Body of pancreas (tissue), 4 donors: ENCODE results near the gene HOXB5. TPM values are rescaled to one million over a fixed set of nuclear protein-coding genes. Genes with fewer than 3 reads are reported as not detected.
A peak's percentile ranks its signal among the peaks of the same experiment; 100 is the strongest.

ENCODE experiments used
- ATAC-seq: fragments of 150-250 bp; one replicate; pipeline ENCODE4 v1.9.1; 2016
- DNase-seq, 4 donors: peaks; one replicate each; pipeline ENCODE4 v3.0.0-alpha.2; 2019
- H3K27ac ChIP-seq, 4 donors: fragments of 200-600 bp; sonication (generic); 1 replicate in 3 of 4; 2 replicates in 1 of 4; pipeline versions ENCODE4 v1.5.1 to v1.6.1; 2016 to 2019; ENCODE audit warnings: mild to moderate bottlenecking in 1 of 4, mixed read lengths in 1 of 4, moderate library complexity in 1 of 4
- H3K27me3 ChIP-seq, 2 donors: fragments of 200-600 bp; sonication (generic); one replicate each; pipeline ENCODE4 v1.6.0; 2016; ENCODE audit warnings: mild to moderate bottlenecking in 1 of 2
- H3K36me3 ChIP-seq, 2 donors: fragments of 200-600 bp; sonication (generic); replicated peaks in 1 of 2; 2 replicates each; pipeline ENCODE4 v1.5.1; 2016; ENCODE audit warnings: low read depth in 2 of 2; ENCODE audit not compliant: insufficient read depth in 1 of 2
- H3K4me1 ChIP-seq: fragments of 200-600 bp; sonication (generic); one replicate; pipeline ENCODE4 v1.6.0; 2016
- H3K4me3 ChIP-seq, 2 donors: fragments of 200-600 bp; sonication (generic); 1 replicate in 1 of 2; 2 replicates in 1 of 2; pipeline ENCODE4 v1.5.1; 2016 to 2019
- H3K9me3 ChIP-seq, 3 donors: fragments of 200-600 bp; sonication (generic); 1 replicate in 2 of 3; 2 replicates in 1 of 3; pipeline ENCODE4 v1.5.1; 2016
- CTCF ChIP-seq, 7 experiments: fragments of 450-650 bp in 4 of 7; fragments of 200-600 bp in 3 of 7; sonication (generic) in 3 of 7; IDR thresholded peaks; one replicate each; pipeline ENCODE4 v1.5.1; 2016 to 2019; ENCODE audit warnings: antibody characterized with exemption in 7 of 7
- POLR2A ChIP-seq, 3 donors: fragments of 450-650 bp; IDR thresholded peaks; one replicate each; pipeline ENCODE4 v1.6.1; 2016; ENCODE audit warnings: antibody characterized with exemption in 3 of 3, mild to moderate bottlenecking in 2 of 3
- WGBS, 2 donors: methylation state at CpG; one replicate each; pipeline ENCODE4 v1.1.5; 2017; 5-methylcytosine and 5-hydroxymethylcytosine counted together
- intact Hi-C: fragments of 100-400 bp; cut with DNase I; formaldehyde crosslinking; loops from one replicate; pipeline ENCODE4 v1.15.1; 2023
- total RNA-seq, 2 donors: library from RNA; depleted of rRNA; stranded (reverse); fragments of >200 nt; gene quantifications; one replicate each; pipeline ENCODE4 v1.1.0, GENCODE V29; 2016

The HOXB5 gene
- total RNA-seq, 2 donors from 2014 or later, result 0.99 TPM; not detected in 1

GRCh38 chr17:48591255-48592056 lies 2.1 kb downstream of the HOXB5 start:
- DNase-seq, result no peak
- intact Hi-C loops, result no loop called here
- peak overlapping the region in 2 of 4 donors; percentile 5 to 26 for H3K27ac ChIP-seq

GRCh38 chr17:48590607-48591161 lies 2.9 kb downstream of the HOXB5 start:
- TF ChIP-seq POLR2A (IDR thresholded peaks at IDR 0.05), result no peak
- TF ChIP-seq CTCF (IDR thresholded peaks at IDR 0.05), result no peak
- DNase-seq (no peak), ATAC-seq (no peak)
- no peaks in the 10 kb centered on the region for H3K9me3 ChIP-seq
- intact Hi-C loops, result no loop called here
- peaks cover 16% of the 10 kb centered on the region for H3K4me1 ChIP-seq
- H3K36me3 ChIP-seq, result no peaks in the 10 kb centered on the region
- peaks cover 0 to 43% of the 10 kb centered on the region in 2 donors for H3K27me3 ChIP-seq
- H3K27ac ChIP-seq, result no peak overlapping the region
- H3K4me3 ChIP-seq, result no peak overlapping the region

More at GRCh38 chr17:48591255-48592056, 2.1 kb downstream of the HOXB5 start:
- ATAC-seq, result no peak
- WGBS, 2 donors, result 80 to 82% methylated on average over 10 of the region's 10 CpGs
- Histone ChIP-seq H3K36me3 (no peaks in the 10 kb centered on the region), H3K27me3 (peaks cover 0 to 43% of the 10 kb centered on the region in 2 donors), H3K4me3 (no peak overlapping the region), H3K4me1 (peaks cover 16% of the 10 kb centered on the region), H3K9me3 (no peaks in the 10 kb centered on the region)
- TF ChIP-seq CTCF (IDR thresholded peaks at IDR 0.05) (no peak), POLR2A (IDR thresholded peaks at IDR 0.05) (no peak)

GRCh38 chr17:48589831-48590606 lies 3.6 kb downstream of the HOXB5 start, which contains the start of gene HOXB3:
Gene HOXB3 (minus strand): TSS chr17:48590241. CDS start chr17:48552474, 37,767 bp downstream.
- 46 to 47% methylated on average over 22 to 23 of the region's 23 CpGs for WGBS, 2 donors

More at GRCh38 chr17:48589831-48590606, 3.6 kb downstream of the HOXB5 start, which contains the start of gene HOXB3:
- Histone ChIP-seq H3K9me3 (no peaks in the 10 kb centered on the region), H3K27me3 (peaks cover 0 to 43% of the 10 kb centered on the region in 2 donors), H3K36me3 (no peaks in the 10 kb centered on the region), H3K27ac (no peak within 1 kb of the TSS), H3K4me3 (no peak within 1 kb of the TSS), H3K4me1 (peaks cover 22% of the 10 kb centered on the region)
- intact Hi-C loops, result no loop called here
- ATAC-seq (no peak), DNase-seq (no peak)
- TF ChIP-seq POLR2A (IDR thresholded peaks at IDR 0.05) (no peak), CTCF (IDR thresholded peaks at IDR 0.05) (no peak)
